Keratinocyte (primary cell): Measurements from ENCODE around the gene PLXNB2.

Experiments
- CTCF ChIP-seq, 3 experiments: IDR thresholded peaks in 1 of 3; conservative IDR thresholded peaks in 1 of 3; optimal IDR thresholded peaks in 1 of 3; 2 replicates in 2 of 3; 3 replicates in 1 of 3; pipeline versions ENCODE3 to v1.5.1; 2011; ENCODE audit warnings: low read length in 3 of 3, mild to moderate bottlenecking in 3 of 3, moderate library complexity in 2 of 3, control low read depth in 1 of 3, inconsistent platforms in 1 of 3; ENCODE audit not compliant: insufficient read depth in 2 of 3; ENCODE audit errors: extremely low read depth in 1 of 3
- EZH2 ChIP-seq: IDR thresholded peaks from one replicate; pipeline ENCODE4 v1.6.1; 2012; ENCODE audit warnings: inconsistent platforms, mild to moderate bottlenecking, low read length, moderate library complexity

DNA sequence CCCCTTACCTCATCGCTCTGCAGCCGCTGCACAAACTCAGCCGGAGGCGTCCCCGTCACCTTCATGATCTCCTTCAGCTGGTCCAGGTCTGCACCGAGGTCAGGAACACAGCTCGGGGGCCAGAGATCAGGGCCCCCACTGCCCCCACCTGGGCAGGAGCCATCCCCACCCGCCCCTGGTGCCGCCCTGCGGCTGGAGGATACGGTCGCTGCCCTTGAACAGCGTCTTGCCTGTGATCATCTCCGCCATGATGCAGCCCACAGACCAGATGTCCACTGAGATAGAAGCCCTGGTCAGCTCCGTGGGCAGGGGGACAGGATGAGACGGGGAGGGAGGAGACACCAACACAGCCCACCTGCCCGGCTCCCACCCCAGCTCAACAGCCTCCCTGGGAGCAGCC, 51.8 kb downstream of the PLXNB2 start:
- TF ChIP-seq CTCF (optimal IDR thresholded peaks at IDR 0.05 in 1 of 3, IDR thresholded peaks at IDR 0.05 in 1 of 3, conservative IDR thresholded peaks at IDR 0.05 in 1 of 3; ENCODE audit: extremely low read depth in 1 of 3, insufficient read depth in 2 of 3, low read length in 3 of 3) (no peak), EZH2 (no peak)
